A204.1 (cell line): ENCODE data around the gene IL18RAP.

Experiments
- FAIRE-seq: peaks from 2 replicates; lab custom pipeline; 2012; peaks lifted over from hg19 to GRCh38; lab: Jason Lieb, UNC

Gene IL18RAP

DNA sequence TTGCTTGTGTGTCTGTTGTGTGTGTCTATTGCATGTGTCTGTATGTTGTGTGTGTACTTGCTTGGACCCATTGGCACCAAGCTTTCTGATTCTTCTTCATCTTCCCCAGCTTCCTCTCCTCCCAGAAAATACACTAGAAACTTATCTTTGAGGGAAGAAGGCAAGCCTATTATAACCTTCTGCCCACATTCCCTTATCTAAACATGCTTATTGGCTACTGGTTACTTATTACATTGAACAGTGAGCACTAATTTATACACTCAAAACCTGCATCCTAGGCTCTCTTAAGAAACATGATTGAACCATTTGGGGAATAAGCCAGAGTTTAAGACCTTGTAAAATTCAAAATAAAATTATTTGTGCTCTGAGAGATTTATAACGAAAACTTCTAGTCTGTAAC lies 76.6 kb downstream of the IL18RAP start:
- FAIRE-seq, result no peak
